Measurements from ENCODE around the gene TRIO. TPM values are rescaled to one million over a fixed set of nuclear protein-coding genes. Genes with fewer than 3 reads are reported as not detected.

Gene TRIO
- total and polyA plus RNA-seq, 12 donors: 26.2 to 85.2 (median 61.9) TPM

DNA sequence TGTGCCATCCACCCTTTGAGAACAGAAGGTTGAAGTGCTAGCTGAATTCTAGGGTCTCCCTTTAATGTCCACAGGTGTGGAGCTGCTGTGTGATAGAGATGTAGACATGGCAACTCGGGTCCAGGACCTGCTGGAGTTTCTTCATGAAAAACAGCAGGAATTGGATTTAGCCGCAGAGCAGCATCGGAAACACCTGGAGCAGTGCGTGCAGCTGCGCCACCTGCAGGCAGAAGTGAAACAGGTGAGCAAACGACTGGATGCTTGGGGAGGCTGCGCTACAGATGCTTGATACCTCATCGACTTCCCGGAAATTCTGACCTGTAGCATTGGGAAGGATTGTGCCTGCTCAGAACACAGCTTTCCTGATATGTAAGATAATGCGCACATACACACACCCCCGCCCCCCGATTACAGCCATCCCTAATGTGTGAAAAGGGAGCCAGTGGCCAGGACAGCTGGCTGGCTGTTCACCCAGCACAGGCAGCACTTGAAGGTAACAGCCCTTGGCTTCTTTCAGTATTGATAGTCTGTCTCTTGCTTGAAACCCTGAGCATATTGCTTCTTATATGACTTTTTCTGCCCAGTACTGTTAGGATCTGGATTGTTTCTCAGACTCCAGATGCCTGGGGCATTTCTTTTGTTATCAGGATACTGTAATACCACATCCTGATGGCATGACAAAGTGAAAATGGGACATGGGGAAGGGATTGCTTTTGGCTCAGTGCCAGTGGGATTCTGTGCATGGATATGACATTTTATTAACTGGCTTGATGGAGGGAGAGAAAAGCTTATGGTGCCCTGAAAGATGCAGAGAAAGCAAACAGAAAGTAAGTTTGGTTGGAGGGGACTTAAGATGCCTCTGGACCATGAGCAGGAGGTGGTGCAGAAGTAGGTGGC is 221.7 kb downstream of the TRIO start:
- intact Hi-C loops (cut with DNase I): loop anchor here in 2 of 10 donors (5.0 to 10.0 kb wide), 2 partner anchors 280 to 378 kb away; no protein-coding TSS in a partner anchor
- 80 to 81% methylated on average over 12 of the region's 12 CpGs for WGBS, 2 donors
- peak in 8 of 9 donors; percentile 29 to 62 (median 47) for TF ChIP-seq CTCF (IDR thresholded peaks at IDR 0.05)
- H3K4me1 ChIP-seq: peaks cover 0 to 16% (median 9%) of the 10 kb centered on the region in 9 donors
- H3K36me3 ChIP-seq: peaks cover 0 to 100% (median 43%) of the 10 kb centered on the region in 9 donors
- no peaks in the 10 kb centered on the region for H3K9me3 ChIP-seq
- H3K27ac ChIP-seq: no peak overlapping the region
- DNase-seq (no peak), ATAC-seq (no peak)
- H3K27me3 ChIP-seq: no peaks in the 10 kb centered on the region
- no peak overlapping the region for H3K4me3 ChIP-seq

DNA sequence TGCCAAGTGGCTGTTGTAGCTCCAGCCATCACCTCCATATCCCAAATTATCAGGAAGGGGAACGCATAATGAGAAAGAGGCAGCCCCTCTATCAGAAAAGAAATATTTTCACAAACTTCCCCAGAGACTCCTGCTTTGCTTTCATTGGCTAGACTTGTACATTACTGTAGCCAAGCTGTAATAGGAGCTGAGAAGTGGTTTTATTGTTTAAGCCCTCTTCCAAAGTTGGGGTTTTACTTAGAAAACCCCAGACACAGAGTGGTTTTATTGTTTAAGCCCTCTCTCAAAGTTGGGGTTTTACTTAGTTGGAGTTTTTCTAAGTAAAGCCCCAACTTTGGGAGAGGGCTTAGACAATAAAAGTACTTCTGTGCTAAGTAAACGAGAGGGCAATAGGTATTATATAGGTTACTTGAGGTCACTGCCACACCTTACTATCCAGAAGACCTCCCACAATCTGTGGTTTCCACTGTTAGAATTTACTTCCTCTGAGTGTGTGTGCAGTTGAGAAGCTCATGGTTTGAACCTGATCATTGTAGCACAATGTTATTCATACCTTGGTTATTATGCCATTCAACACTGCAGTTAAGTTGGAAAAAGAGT is 222.8 kb downstream of the TRIO start:
- Histone ChIP-seq H3K36me3 (peaks cover 0 to 100% (median 51%) of the 10 kb centered on the region in 9 donors), H3K27ac (no peak overlapping the region), H3K4me1 (peaks cover 0 to 16% (median 9%) of the 10 kb centered on the region in 9 donors), H3K4me3 (no peak overlapping the region), H3K27me3 (no peaks in the 10 kb centered on the region), H3K9me3 (no peaks in the 10 kb centered on the region)
- intact Hi-C loops (cut with DNase I): loop anchor here in 1 of 10 donors (10.0 kb wide), 1 partner anchor 279 kb away; no protein-coding TSS in a partner anchor
- TF ChIP-seq CTCF (IDR thresholded peaks at IDR 0.05): no peak
- ATAC-seq (peak in 1 of 8 donors; percentile 11), DNase-seq (no peak)
- WGBS, 2 donors: 57 to 74% methylated on average over 2 of the region's 2 CpGs

- Histone ChIP-seq H3K27me3 (no peaks in the 10 kb centered on the region), H3K4me3 (no peak overlapping the region), H3K9me3 (no peaks in the 10 kb centered on the region), H3K4me1 (peaks cover 0 to 16% (median 9%) of the 10 kb centered on the region in 9 donors), H3K36me3 (peaks cover 0 to 100% (median 54%) of the 10 kb centered on the region in 9 donors), H3K27ac (peak overlapping the region in 6 of 10 donors; percentile 2 to 59 (median 38))
- WGBS, 2 donors: 57 to 64% methylated on average over 10 of the region's 10 CpGs
- no peak for TF ChIP-seq CTCF (IDR thresholded peaks at IDR 0.05)
- intact Hi-C loops (cut with DNase I): loop anchor here in 1 of 10 donors (10.0 kb wide), 1 partner anchor 278 kb away; no protein-coding TSS in a partner anchor
- DNase-seq (no peak), ATAC-seq (peak; percentile 11 to 92 (median 69))
Observed at GRCh38 chr5:14366763-14367162, 223.6 kb downstream of the TRIO start.

- peaks cover 0 to 16% (median 9%) of the 10 kb centered on the region in 9 donors for H3K4me1 ChIP-seq
- no peak for TF ChIP-seq CTCF (IDR thresholded peaks at IDR 0.05)
- no peak overlapping the region for H3K4me3 ChIP-seq
- H3K27ac ChIP-seq: peak overlapping the region in 6 of 10 donors; percentile 2 to 59 (median 38)
- H3K27me3 ChIP-seq: no peaks in the 10 kb centered on the region
- peaks cover 0 to 100% (median 54%) of the 10 kb centered on the region in 9 donors for H3K36me3 ChIP-seq
- peak in 4 of 8 donors; percentile 15 to 58 (median 42) for ATAC-seq
- intact Hi-C loops (cut with DNase I): loop anchor here in 1 of 10 donors (10.0 kb wide), 1 partner anchor 277 kb away; no protein-coding TSS in a partner anchor
- H3K9me3 ChIP-seq: no peaks in the 10 kb centered on the region
- 58 to 68% methylated on average over 3 of the region's 3 CpGs for WGBS, 2 donors
- no peak for DNase-seq
Observed at GRCh38 chr5:14367364-14367763, 224.2 kb downstream of the TRIO start.

All from heart right ventricle (tissue), 16 donors.